Astrocyte of the cerebellum (primary cell): Measurements from ENCODE around the gene ZSCAN26.
A peak's percentile ranks its signal among the peaks of the same experiment; 100 is the strongest.

Experiments
- DNase-seq: peaks from one replicate; pipeline ENCODE4 v3.0.0-alpha.2; 2011; ENCODE audit warnings: low read depth
- H3K4me3 ChIP-seq: 2 replicates; pipeline ENCODE4 v1.5.1; 2011; ENCODE audit warnings: mild to moderate bottlenecking, low read depth, low read length, moderate library complexity
- CTCF ChIP-seq: IDR thresholded peaks from 2 replicates; pipeline ENCODE4 v1.5.1; 2012; ENCODE audit warnings: low read length, low read depth, moderate library complexity, mild to moderate bottlenecking; ENCODE audit errors: missing control alignments
- in situ Hi-C: cut with HindIII; loops from 2 replicates; pipeline ENCODE4 v1.10.0; 2017; ENCODE audit warnings: low sequenced_read_pairs

ZSCAN26 gene

GRCh38 chr6:28266962-28267694, at the start of gene ZSCAN26:
ZSCAN26 (plus strand) TSS chr6:28267143; CDS start chr6:28271920, 4,777 bp downstream.
- peak within 1 kb of the TSS; percentile 80 for H3K4me3 ChIP-seq
- in situ Hi-C loops: no loop called here
- peak; percentile 80 for DNase-seq
- TF ChIP-seq CTCF: no peak

GRCh38 chr6:28217890-28218289, 49.1 kb upstream of the ZSCAN26 start:
- TF ChIP-seq CTCF: no peak
- no peak for DNase-seq
- no peak overlapping the region for H3K4me3 ChIP-seq
- in situ Hi-C loops: no loop called here

GRCh38 chr6:28218312-28219248, 48.4 kb upstream of the ZSCAN26 start:
- H3K4me3 ChIP-seq: peak overlapping the region; percentile 55
- in situ Hi-C loops: no loop called here
- DNase-seq: peak; percentile 12
- TF ChIP-seq CTCF: no peak

- no peak for TF ChIP-seq CTCF
- in situ Hi-C loops: loop anchor here (5.0 kb wide), 1 partner anchor 78 kb away; the partner anchor contains the start of gene ZKSCAN8
- DNase-seq: no peak
- no peak overlapping the region for H3K4me3 ChIP-seq
Measured at GRCh38 chr6:28220257-28221133, 46.4 kb upstream of the ZSCAN26 start.

GRCh38 chr6:28224131-28225055, 42.5 kb upstream of the ZSCAN26 start:
- in situ Hi-C loops: loop anchor here (5.0 kb wide), 1 partner anchor 82 kb away; the partner anchor contains the start of gene ZKSCAN8
- no peak for TF ChIP-seq CTCF
- peak overlapping the region; percentile 72 for H3K4me3 ChIP-seq
- no peak for DNase-seq
